IMR-90 (cell line): Measurements from ENCODE around the gene TPGS1.

Experiments
- BHLHE40 ChIP-seq: fragments of 150-350 bp; IDR thresholded peaks from 2 replicates; pipeline ENCODE4 v1.6.1; 2016; ENCODE audit warnings: mild to moderate bottlenecking, low read depth, low read length
- CEBPB ChIP-seq: IDR thresholded peaks from 2 replicates; pipeline ENCODE4 v1.6.1; 2012; ENCODE audit warnings: low read depth, low read length, improper control_type of control experiment
- CHD1 ChIP-seq: IDR thresholded peaks from 2 replicates; pipeline ENCODE4 v1.6.1; 2012; ENCODE audit warnings: low read depth, low read length, improper control_type of control experiment
- MAFK ChIP-seq: IDR thresholded peaks from 2 replicates; pipeline ENCODE4 v1.6.1; 2012; ENCODE audit warnings: low read depth, low read length, improper control_type of control experiment
- MAZ ChIP-seq: IDR thresholded peaks from 2 replicates; pipeline ENCODE4 v1.6.1; 2012; ENCODE audit warnings: low read depth, mild to moderate bottlenecking, low read length, improper control_type of control experiment, moderate library complexity, borderline replicate concordance
- MXI1 ChIP-seq: IDR thresholded peaks from 2 replicates; pipeline ENCODE4 v1.6.1; 2012; ENCODE audit warnings: low read depth, mild to moderate bottlenecking, low read length, moderate library complexity, borderline replicate concordance
- POLR2A ChIP-seq: IDR thresholded peaks from 2 replicates; pipeline ENCODE4 v1.6.1; 2012; ENCODE audit warnings: mild to moderate bottlenecking, low read depth, low read length
- RAD21 ChIP-seq: IDR thresholded peaks from 2 replicates; pipeline ENCODE4 v1.6.1; 2012; ENCODE audit warnings: low read length, improper control_type of control experiment
- RCOR1 ChIP-seq: IDR thresholded peaks from 2 replicates; pipeline ENCODE4 v1.6.1; 2012; ENCODE audit warnings: mild to moderate bottlenecking, low read length, improper control_type of control experiment; ENCODE audit not compliant: insufficient replicate concordance
- RFX5 ChIP-seq: IDR thresholded peaks from 2 replicates; pipeline ENCODE4 v1.8.0; 2012; ENCODE audit warnings: low read depth, mild to moderate bottlenecking, low read length, moderate library complexity
- TF ChIP-seq, protein P1 (sequence below): conservative IDR thresholded peaks from 2 replicates; pipeline ENCODE4 v1.5.1; 2012; ENCODE audit warnings: mild to moderate bottlenecking, low read depth, low read length, improper control_type of control experiment
- TF ChIP-seq, protein P2 (sequence below): fragments of 150-350 bp; IDR thresholded peaks from 2 replicates; pipeline ENCODE4 v1.6.1; 2017; ENCODE audit warnings: mild to moderate bottlenecking, antibody characterized with exemption, low read length, low read depth
- TF ChIP-seq, protein P3 (sequence below): fragments of 150-350 bp; IDR thresholded peaks from 2 replicates; pipeline ENCODE4 v1.6.1; 2016; ENCODE audit warnings: low read depth, mild to moderate bottlenecking, low read length, moderate library complexity, borderline replicate concordance

DNA sequence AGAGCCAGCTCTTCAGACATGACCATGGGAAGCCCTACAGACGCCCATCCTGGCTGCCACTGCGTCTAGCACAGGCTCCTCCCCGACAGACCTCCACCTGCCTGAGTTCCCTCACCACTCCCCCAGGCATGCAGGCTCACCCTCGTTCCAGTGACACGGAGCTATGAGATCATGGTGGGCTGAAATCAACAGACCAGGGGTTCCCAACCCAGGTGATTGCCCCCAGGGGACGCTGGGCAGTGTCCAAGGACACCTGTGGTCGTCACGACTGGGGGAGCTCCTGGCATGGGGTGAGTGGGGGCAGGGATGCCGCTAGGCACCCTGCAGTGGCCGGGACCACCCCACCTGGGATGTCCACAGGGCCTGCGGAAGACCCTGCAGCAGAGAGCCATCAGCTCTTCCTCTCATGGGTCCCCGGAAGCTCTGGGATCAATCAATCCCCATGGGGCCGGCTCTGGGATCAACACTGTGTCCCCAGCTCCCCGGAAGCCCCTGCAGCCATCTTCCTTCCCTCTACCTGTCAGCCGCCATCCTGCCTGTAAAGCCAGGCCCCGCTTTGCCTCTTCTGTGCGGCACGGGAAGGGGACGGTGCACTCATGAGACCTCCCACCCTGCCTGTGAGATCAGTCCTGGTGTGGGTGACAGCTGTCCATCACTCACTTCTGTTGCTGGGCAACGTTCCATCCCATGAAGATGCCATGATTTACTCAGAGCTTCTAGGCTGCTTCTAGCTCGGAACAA is 23.8 kb upstream of the TPGS1 start:
- TF ChIP-seq POLR2A (no peak), RFX5 (no peak), MAZ (no peak), BHLHE40 (no peak), CHD1 (no peak), MXI1 (no peak), RAD21 (no peak), RCOR1 (no peak), CEBPB (no peak), MAFK (no peak)
- TF ChIP-seq, protein P1, sequence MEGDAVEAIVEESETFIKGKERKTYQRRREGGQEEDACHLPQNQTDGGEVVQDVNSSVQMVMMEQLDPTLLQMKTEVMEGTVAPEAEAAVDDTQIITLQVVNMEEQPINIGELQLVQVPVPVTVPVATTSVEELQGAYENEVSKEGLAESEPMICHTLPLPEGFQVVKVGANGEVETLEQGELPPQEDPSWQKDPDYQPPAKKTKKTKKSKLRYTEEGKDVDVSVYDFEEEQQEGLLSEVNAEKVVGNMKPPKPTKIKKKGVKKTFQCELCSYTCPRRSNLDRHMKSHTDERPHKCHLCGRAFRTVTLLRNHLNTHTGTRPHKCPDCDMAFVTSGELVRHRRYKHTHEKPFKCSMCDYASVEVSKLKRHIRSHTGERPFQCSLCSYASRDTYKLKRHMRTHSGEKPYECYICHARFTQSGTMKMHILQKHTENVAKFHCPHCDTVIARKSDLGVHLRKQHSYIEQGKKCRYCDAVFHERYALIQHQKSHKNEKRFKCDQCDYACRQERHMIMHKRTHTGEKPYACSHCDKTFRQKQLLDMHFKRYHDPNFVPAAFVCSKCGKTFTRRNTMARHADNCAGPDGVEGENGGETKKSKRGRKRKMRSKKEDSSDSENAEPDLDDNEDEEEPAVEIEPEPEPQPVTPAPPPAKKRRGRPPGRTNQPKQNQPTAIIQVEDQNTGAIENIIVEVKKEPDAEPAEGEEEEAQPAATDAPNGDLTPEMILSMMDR, result no peak
- TF ChIP-seq, protein P2, sequence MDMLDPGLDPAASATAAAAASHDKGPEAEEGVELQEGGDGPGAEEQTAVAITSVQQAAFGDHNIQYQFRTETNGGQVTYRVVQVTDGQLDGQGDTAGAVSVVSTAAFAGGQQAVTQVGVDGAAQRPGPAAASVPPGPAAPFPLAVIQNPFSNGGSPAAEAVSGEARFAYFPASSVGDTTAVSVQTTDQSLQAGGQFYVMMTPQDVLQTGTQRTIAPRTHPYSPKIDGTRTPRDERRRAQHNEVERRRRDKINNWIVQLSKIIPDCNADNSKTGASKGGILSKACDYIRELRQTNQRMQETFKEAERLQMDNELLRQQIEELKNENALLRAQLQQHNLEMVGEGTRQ, result no peak
- TF ChIP-seq, protein P3, sequence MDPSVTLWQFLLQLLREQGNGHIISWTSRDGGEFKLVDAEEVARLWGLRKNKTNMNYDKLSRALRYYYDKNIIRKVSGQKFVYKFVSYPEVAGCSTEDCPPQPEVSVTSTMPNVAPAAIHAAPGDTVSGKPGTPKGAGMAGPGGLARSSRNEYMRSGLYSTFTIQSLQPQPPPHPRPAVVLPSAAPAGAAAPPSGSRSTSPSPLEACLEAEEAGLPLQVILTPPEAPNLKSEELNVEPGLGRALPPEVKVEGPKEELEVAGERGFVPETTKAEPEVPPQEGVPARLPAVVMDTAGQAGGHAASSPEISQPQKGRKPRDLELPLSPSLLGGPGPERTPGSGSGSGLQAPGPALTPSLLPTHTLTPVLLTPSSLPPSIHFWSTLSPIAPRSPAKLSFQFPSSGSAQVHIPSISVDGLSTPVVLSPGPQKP, result no peak
